ENCODE results near the gene IARS2. TPM values are rescaled to one million over a fixed set of nuclear protein-coding genes. Genes with fewer than 3 reads are reported as not detected.
"Not testable (repeated sequence)": the region's sequence is repeated elsewhere in the genome, so short reads cannot be mapped to it uniquely, and the experiment has no call there.

IARS2 gene
- total RNA-seq, 2 experiments from 2014 or later = 50.3 to 59.4 TPM

DNA sequence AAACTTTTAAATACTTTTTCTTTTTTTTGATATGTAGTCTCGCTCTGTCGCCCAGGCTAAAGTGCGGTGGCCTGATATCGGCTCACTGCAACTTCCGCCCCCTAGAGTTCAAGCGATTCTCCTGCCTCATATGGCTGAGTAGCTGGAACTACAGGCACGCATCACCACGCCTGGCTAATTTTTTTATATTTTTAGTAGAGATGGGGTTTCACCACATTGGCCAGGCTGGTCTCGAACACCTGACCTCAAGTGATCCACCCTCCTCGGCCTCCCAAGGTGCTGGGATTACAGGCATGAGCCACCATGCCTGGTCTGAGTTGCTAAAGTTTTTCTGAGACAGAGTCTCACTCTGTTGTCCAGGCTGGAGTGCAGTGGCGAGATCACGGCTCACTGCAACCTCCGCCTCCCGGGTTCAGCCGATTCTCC is 7.7 kb upstream of the IARS2 start:
- DNase-seq, CTCF ChIA-PET, H3K36me3 Mint-ChIP-seq: not testable (repeated sequence)

DNA sequence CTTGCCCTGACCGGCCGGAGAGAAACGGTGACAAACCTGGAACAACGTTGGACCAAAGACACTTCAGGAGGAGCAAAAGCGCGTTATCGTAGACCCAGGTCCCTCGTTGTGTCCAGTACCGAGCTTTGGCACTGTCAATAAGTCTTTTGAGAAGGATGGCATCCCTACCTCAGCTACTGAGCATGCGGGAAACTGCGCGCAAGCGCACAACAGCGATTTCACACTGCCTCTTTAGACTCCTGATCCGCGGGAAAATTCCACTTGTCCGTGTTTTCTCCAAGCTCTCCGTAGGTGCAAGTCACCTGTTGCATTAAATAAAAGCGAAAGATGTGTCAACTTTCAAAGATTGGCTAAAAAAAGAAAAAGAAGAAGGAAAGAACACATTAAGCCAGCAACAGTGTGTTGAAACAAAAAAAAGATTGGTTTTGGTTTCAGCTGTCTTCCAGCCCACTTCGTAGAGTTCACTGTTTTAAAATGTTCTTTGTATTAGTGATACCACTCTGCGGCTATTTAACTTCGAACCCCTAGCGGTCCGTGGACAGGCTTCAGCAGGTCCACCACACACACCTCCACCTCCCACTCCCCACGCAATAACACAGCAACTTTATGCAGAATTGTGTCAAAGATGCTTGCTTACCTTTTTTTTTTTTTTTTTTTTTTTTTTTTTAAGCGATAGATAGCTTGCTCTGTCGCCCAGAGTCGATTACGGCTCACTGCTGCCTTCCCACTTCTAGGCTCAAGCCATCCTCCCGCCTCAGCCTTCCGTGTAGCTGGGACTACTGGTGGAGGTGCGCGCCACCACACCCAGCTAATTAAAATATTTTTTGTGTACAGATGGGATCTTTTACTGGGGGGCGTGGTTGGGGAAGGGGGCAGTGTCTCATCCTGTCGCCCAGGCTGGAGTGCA is 4.0 kb upstream of the IARS2 start, which contains the start of gene BPNT1:
Gene BPNT1, minus strand, starts transcription at position 139 of the 907 bp plus-strand sequence. CDS start 9,942 bp downstream, outside the sequence.
- peak; percentile 77 for ATAC-seq
- Mint-ChIP-seq H3K4me3 (peak within 1 kb of the TSS; percentile 84), H3K36me3 (no peaks in the 10 kb centered on the region), H3K27ac (peak within 1 kb of the TSS; percentile 85), H3K4me1 (peaks cover 16% of the 10 kb centered on the region), H3K9me3 (ENCODE audit: low read depth) (no peaks in the 10 kb centered on the region), H3K27me3 (no peaks in the 10 kb centered on the region)
- DNase-seq = peak; percentile 98
- CTCF ChIA-PET = interaction anchor here (0.5 to 2.3 kb wide), 9 partner anchors 18 to 187 kb away, joined by 3 to 9 read pairs (median 3); partner anchors contain the start of gene EPRS1

More for the DNA sequence above, 7.7 kb upstream of the IARS2 start:
- H3K9me3 Mint-ChIP-seq (ENCODE audit: low read depth); ATAC-seq; H3K27me3 Mint-ChIP-seq; H3K4me3 Mint-ChIP-seq; H3K27ac Mint-ChIP-seq; H3K4me1 Mint-ChIP-seq: not testable (repeated sequence)

DNA sequence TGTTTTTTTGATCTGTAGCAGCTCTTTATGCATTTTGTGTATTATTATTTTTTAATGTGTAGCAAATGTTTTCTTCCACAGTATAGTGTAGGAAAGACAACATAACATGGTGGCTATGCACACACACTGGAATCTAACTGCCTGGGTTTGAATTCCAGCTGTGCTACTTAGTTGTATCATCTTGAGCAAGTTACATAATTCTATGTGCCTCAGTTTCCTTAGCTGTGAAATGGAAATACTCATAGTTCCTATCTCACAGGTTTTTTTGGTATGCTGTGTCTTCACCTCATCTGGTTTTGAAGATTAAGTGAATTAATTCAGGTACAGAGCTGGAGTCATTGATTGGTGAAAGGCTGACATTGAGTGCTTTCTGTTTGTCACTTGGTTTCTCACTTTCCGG is 1.2 kb upstream of the IARS2 start:
- no peaks in the 10 kb centered on the region for H3K9me3 Mint-ChIP-seq (ENCODE audit: low read depth)
- DNase-seq (no peak), ATAC-seq (no peak)
- peaks cover 16% of the 10 kb centered on the region for H3K36me3 Mint-ChIP-seq
- no peak overlapping the region for H3K4me3 Mint-ChIP-seq
- no peak overlapping the region for H3K27ac Mint-ChIP-seq
- H3K4me1 Mint-ChIP-seq = peaks cover 29% of the 10 kb centered on the region
- CTCF ChIA-PET = interaction anchor here (1.3 kb wide), 1 partner anchor 20 kb away, joined by 5 read pairs; no protein-coding TSS in a partner anchor
- H3K27me3 Mint-ChIP-seq = no peaks in the 10 kb centered on the region

GRCh38 chr1:220093361-220094015 is 444 bp upstream of the IARS2 start:
- no peak overlapping the region for H3K27ac Mint-ChIP-seq
- H3K27me3 Mint-ChIP-seq = no peaks in the 10 kb centered on the region
- H3K4me3 Mint-ChIP-seq = no peak overlapping the region
- H3K4me1 Mint-ChIP-seq = peaks cover 31% of the 10 kb centered on the region
- no peak for DNase-seq
- H3K9me3 Mint-ChIP-seq (ENCODE audit: low read depth) = no peaks in the 10 kb centered on the region
- CTCF ChIA-PET = no interaction called here
- peaks cover 20% of the 10 kb centered on the region for H3K36me3 Mint-ChIP-seq
- no peak for ATAC-seq

DNA sequence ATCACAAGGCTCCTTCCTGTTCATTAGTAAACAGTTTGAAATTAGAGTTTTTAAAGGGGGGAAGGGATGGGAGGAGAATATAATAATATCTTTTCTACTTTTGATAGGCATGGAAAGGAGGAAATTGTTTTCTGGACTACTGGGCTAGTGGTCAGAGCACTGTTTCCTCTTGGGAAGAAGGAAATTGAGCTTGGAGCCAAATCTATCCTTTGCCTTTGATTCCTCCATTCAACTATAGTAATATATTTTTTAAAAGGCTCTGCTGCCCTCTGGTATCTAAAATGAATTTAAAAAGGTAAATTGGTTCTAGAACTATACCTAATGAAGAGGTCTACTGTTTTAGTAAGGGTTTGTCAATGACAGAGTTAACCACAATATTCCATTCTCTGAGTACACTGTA is 5.9 kb downstream of the IARS2 start:
- no peak overlapping the region for H3K27ac Mint-ChIP-seq
- DNase-seq (no peak), ATAC-seq (no peak)
- H3K4me1 Mint-ChIP-seq = peaks cover 19% of the 10 kb centered on the region
- no peaks in the 10 kb centered on the region for H3K9me3 Mint-ChIP-seq (ENCODE audit: low read depth)
- H3K27me3 Mint-ChIP-seq = no peaks in the 10 kb centered on the region
- no peak overlapping the region for H3K4me3 Mint-ChIP-seq
- peaks cover 31% of the 10 kb centered on the region for H3K36me3 Mint-ChIP-seq
- CTCF ChIA-PET = interaction anchor here (2.4 kb wide), 1 partner anchor 13 kb away, joined by 9 read pairs; no protein-coding TSS in a partner anchor

DNA sequence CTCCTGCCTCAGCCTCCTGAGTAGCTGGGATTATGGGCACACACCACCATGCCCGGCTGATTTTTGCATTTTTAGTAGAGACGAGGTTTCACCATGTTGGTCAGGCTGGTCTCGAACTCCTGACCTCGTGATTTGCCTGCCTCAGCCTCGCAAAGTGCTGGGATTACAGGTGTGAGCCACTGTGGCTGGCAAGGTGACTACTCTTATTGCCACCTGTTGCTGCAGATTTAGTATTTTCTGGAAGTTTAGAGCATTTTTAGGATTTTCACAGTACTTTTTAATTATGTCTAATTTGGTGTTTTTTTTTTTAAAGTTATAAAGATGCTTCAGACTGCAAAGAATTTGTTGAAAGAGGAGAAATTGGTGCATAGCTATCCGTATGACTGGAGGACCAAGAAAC is 16.5 kb downstream of the IARS2 start:
- H3K36me3 Mint-ChIP-seq = peaks cover 37% of the 10 kb centered on the region
- CTCF ChIA-PET = interaction anchor here (1.4 kb wide), 1 partner anchor 21 kb away, joined by 3 read pairs; the partner anchor contains the start of gene BPNT1

DNA sequence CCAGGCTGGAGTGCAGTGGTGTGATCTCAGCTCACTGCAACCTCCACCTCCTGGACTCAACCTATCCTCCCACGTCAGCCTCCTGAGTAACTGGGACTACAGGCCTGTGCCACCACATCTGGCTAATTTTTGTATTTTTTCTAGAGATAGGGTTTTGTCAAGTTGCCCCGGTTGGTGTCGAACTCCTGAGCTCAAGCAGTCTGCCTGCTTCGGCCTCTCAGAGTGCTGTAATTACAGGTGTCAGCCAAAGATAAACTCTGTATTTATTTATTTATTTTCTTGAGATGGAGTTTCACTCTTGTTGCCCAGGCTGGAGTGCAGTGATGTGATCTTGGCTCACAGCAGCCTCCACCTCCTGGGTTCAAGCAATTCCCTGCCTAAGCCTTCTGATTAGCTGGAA is 18.7 kb downstream of the IARS2 start:
- ATAC-seq; H3K4me3 Mint-ChIP-seq; H3K27me3 Mint-ChIP-seq; H3K27ac Mint-ChIP-seq; DNase-seq; H3K9me3 Mint-ChIP-seq (ENCODE audit: low read depth); H3K4me1 Mint-ChIP-seq: not testable (repeated sequence)
- CTCF ChIA-PET = interaction anchor here (0.7 to 1.9 kb wide), 18 partner anchors 9 to 151 kb away, joined by 3 to 15 read pairs (median 4); partner anchors contain the start of gene BPNT1
- H3K36me3 Mint-ChIP-seq = peaks cover 27% of the 10 kb centered on the region

More for the DNA sequence above, 16.5 kb downstream of the IARS2 start:
- DNase-seq; ATAC-seq; H3K4me3 Mint-ChIP-seq; H3K4me1 Mint-ChIP-seq; H3K27me3 Mint-ChIP-seq; H3K27ac Mint-ChIP-seq; H3K9me3 Mint-ChIP-seq (ENCODE audit: low read depth): not testable (repeated sequence)

GRCh38 chr1:220113136-220113695 is 19.3 kb downstream of the IARS2 start:
- ATAC-seq = peak; percentile 77
- Mint-ChIP-seq H3K27ac (no peak overlapping the region), H3K4me3 (no peak overlapping the region), H3K9me3 (ENCODE audit: low read depth) (no peaks in the 10 kb centered on the region), H3K36me3 (peaks cover 24% of the 10 kb centered on the region), H3K27me3 (no peaks in the 10 kb centered on the region), H3K4me1 (peaks cover 7% of the 10 kb centered on the region)
- no peak for DNase-seq
- CTCF ChIA-PET = interaction anchor here (0.8 to 1.9 kb wide), 20 partner anchors 9 to 150 kb away, joined by 3 to 15 read pairs (median 4); partner anchors contain the start of gene BPNT1

DNA sequence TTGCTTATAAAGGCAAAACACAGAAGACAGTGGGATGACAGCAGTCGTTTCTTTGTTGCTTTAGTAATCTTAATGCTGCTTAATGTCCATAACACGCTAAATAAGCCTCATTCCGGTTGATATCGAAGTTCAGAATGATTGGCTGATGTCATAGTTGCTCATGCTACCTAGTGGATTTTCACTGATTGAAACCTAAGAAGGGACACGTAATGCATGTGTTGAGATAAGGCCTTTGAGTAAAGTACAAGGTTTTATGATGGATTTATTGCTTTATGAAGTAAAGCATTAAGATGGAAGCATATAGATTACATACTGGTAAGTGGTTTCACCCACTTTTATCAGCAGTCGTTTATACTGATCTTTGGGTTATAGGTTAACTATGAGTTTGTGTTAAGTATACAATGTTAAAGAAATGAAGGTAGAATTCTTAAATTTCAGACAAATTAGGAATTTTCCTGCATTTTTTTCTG is 25.1 kb downstream of the IARS2 start:
- Mint-ChIP-seq H3K9me3 (ENCODE audit: low read depth) (no peaks in the 10 kb centered on the region), H3K27me3 (no peaks in the 10 kb centered on the region), H3K36me3 (peaks cover 11% of the 10 kb centered on the region), H3K4me3 (no peak overlapping the region), H3K27ac (no peak overlapping the region), H3K4me1 (peaks cover 4% of the 10 kb centered on the region)
- ATAC-seq (no peak), DNase-seq (no peak)
- CTCF ChIA-PET = no interaction called here

GRCh38 chr1:220121791-220122530 is 28.0 kb downstream of the IARS2 start:
- Mint-ChIP-seq H3K36me3 (peaks cover 15% of the 10 kb centered on the region), H3K27me3 (no peaks in the 10 kb centered on the region), H3K27ac (no peak overlapping the region)

GRCh38 chr1:220123066-220123465 is 29.1 kb downstream of the IARS2 start:
- peaks cover 10% of the 10 kb centered on the region for H3K4me1 Mint-ChIP-seq
- CTCF ChIA-PET = interaction anchor here (1.1 to 2.6 kb wide), 4 partner anchors 10 to 160 kb away, joined by 3 to 15 read pairs (median 4); no protein-coding TSS in a partner anchor
- DNase-seq (no peak), ATAC-seq (no peak)
- H3K27me3 Mint-ChIP-seq = no peaks in the 10 kb centered on the region
- H3K9me3 Mint-ChIP-seq (ENCODE audit: low read depth) = no peaks in the 10 kb centered on the region
- peaks cover 19% of the 10 kb centered on the region for H3K36me3 Mint-ChIP-seq
- H3K4me3 Mint-ChIP-seq = no peak overlapping the region
- no peak overlapping the region for H3K27ac Mint-ChIP-seq

More at GRCh38 chr1:220121791-220122530, 28.0 kb downstream of the IARS2 start:
- no peak for DNase-seq
- Mint-ChIP-seq H3K4me3 (no peak overlapping the region), H3K9me3 (ENCODE audit: low read depth) (no peaks in the 10 kb centered on the region), H3K4me1 (peaks cover 10% of the 10 kb centered on the region)
- peak; percentile 12 for ATAC-seq
- CTCF ChIA-PET = interaction anchor here (1.2 to 2.6 kb wide), 4 partner anchors 9 to 68 kb away, joined by 3 to 15 read pairs (median 4); no protein-coding TSS in a partner anchor

- Mint-ChIP-seq H3K36me3 (peaks cover 27% of the 10 kb centered on the region), H3K27ac (no peak overlapping the region), H3K27me3 (no peaks in the 10 kb centered on the region), H3K4me1 (peaks cover 10% of the 10 kb centered on the region), H3K9me3 (ENCODE audit: low read depth) (no peaks in the 10 kb centered on the region), H3K4me3 (no peak overlapping the region)
- DNase-seq (no peak), ATAC-seq (no peak)
- CTCF ChIA-PET = interaction anchor here (0.6 to 2.0 kb wide), 9 partner anchors 11 to 161 kb away, joined by 3 to 9 read pairs (median 3); no protein-coding TSS in a partner anchor
Observed at GRCh38 chr1:220123889-220124288, 30.0 kb downstream of the IARS2 start.
